ENCODE data around the gene TMEM207. TPM values are rescaled to one million over a fixed set of nuclear protein-coding genes. Genes with fewer than 3 reads are reported as not detected.
A peak's percentile ranks its signal among the peaks of the same experiment; 100 is the strongest.

TMEM207 gene
- polyA plus RNA-seq, 3 donors, result not detected

DNA sequence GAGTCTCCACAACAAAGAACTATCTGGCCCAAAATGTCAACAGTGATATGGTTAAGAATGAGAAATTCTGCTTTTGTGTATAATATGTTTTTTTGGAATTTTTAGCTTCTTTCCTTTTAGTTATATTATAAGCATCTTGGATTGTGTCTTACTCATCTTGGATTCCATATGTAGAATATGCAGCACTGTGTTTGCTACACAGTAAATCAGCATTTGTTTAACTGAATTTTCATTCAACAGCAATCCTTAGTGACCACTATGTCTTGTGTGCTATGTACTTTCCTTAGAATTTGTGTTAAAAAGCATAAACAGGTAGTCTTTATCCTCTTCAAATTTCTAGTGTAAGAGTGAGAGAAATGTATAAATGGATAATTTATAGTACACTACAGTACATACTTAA is 18.2 kb upstream of the TMEM207 start:
- Histone ChIP-seq H3K27ac (ENCODE audit: low read depth in 1 of 2, low read length in 2 of 2) (no peak overlapping the region), H3K27me3 (ENCODE audit: control insufficient read depth in 2 of 2, insufficient read depth in 2 of 2, low read length in 2 of 2) (peaks cover 3 to 11% of the 10 kb centered on the region in 2 donors), H3K9me3 (replicated peaks in 1 of 2; ENCODE audit: control insufficient read depth in 1 of 2, insufficient read depth in 1 of 2, low read length in 2 of 2) (peaks cover 0 to 4% of the 10 kb centered on the region in 2 donors), H2AFZ (ENCODE audit: insufficient read depth, low read depth, low read length, poor library complexity, severe bottlenecking) (no peak overlapping the region), H3K79me2 (ENCODE audit: insufficient read depth, low read length) (no peaks in the 10 kb centered on the region), H4K20me1 (ENCODE audit: insufficient read depth, low read length) (no peaks in the 10 kb centered on the region), H3K4me1 (ENCODE audit: control insufficient read depth in 1 of 2, insufficient read depth in 2 of 2, low read length in 2 of 2) (no peaks in the 10 kb centered on the region), H3K36me3 (replicated peaks in 1 of 2; ENCODE audit: control insufficient read depth in 1 of 2, insufficient read depth in 2 of 2, low read length in 2 of 2) (no peaks in the 10 kb centered on the region), H3K9ac (ENCODE audit: insufficient read depth, low read length, poor library complexity, severe bottlenecking) (no peak overlapping the region), H3K4me2 (replicated peaks; ENCODE audit: extremely low read depth, low read length, poor library complexity, severe bottlenecking) (no peak overlapping the region), H3K4me3 (replicated peaks in 1 of 3; ENCODE audit: low read depth in 2 of 3, low read length in 3 of 3) (no peak overlapping the region)
- Mint-ChIP-seq H3K36me3 (no peaks in the 10 kb centered on the region), H3K4me3 (peak overlapping the region in 1 of 2 donors; percentile 15), H3K27ac (no peak overlapping the region), H3K27me3 (ENCODE audit: low read depth in 3 of 3) (peaks cover 5 to 18% (median 7%) of the 10 kb centered on the region in 3 donors), H3K9me3 (peaks cover under 1 to 14% (median 6%) of the 10 kb centered on the region in 7 donors), H3K4me1 (no peaks in the 10 kb centered on the region)
- no peak for DNase-seq
- intact Hi-C loops (cut with micrococcal nuclease), result no loop called here
- TF ChIP-seq, protein P1, sequence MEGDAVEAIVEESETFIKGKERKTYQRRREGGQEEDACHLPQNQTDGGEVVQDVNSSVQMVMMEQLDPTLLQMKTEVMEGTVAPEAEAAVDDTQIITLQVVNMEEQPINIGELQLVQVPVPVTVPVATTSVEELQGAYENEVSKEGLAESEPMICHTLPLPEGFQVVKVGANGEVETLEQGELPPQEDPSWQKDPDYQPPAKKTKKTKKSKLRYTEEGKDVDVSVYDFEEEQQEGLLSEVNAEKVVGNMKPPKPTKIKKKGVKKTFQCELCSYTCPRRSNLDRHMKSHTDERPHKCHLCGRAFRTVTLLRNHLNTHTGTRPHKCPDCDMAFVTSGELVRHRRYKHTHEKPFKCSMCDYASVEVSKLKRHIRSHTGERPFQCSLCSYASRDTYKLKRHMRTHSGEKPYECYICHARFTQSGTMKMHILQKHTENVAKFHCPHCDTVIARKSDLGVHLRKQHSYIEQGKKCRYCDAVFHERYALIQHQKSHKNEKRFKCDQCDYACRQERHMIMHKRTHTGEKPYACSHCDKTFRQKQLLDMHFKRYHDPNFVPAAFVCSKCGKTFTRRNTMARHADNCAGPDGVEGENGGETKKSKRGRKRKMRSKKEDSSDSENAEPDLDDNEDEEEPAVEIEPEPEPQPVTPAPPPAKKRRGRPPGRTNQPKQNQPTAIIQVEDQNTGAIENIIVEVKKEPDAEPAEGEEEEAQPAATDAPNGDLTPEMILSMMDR (IDR thresholded peaks at IDR 0.05), result no peak

DNA sequence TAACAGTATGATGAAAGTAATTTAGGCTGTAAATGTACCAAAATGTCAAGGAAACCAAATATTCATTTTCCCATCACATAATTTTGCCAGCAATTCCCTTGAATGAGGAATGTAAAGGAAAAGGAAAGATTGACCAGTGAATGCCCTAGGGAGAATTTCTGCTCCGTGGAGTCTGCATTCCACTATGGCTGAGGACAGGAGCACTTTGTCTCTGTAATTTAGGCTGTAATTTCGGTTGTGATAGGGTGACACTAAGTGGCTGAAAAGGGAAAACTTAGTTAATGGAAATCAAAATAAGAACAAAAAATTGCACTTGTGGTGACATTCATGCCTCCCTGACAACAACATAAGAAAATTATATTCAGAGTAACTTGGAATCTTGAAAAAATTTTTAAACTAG is 8.3 kb upstream of the TMEM207 start:
- Mint-ChIP-seq H3K4me1 (no peaks in the 10 kb centered on the region), H3K4me3 (no peak overlapping the region), H3K27ac (no peak overlapping the region), H3K9me3 (peaks cover 0 to 2% (median 0%) of the 10 kb centered on the region in 7 donors), H3K36me3 (no peaks in the 10 kb centered on the region), H3K27me3 (ENCODE audit: low read depth in 3 of 3) (peaks cover 2 to 8% (median 6%) of the 10 kb centered on the region in 3 donors)
- Histone ChIP-seq H3K4me3 (replicated peaks in 1 of 3; ENCODE audit: low read depth in 2 of 3, low read length in 3 of 3) (no peak overlapping the region), H2AFZ (ENCODE audit: insufficient read depth, low read depth, low read length, poor library complexity, severe bottlenecking) (no peak overlapping the region), H3K36me3 (replicated peaks in 1 of 2; ENCODE audit: control insufficient read depth in 1 of 2, insufficient read depth in 2 of 2, low read length in 2 of 2) (no peaks in the 10 kb centered on the region), H3K27me3 (ENCODE audit: control insufficient read depth in 2 of 2, insufficient read depth in 2 of 2, low read length in 2 of 2) (peaks cover 2 to 9% of the 10 kb centered on the region in 2 donors), H3K79me2 (ENCODE audit: insufficient read depth, low read length) (no peaks in the 10 kb centered on the region), H3K27ac (ENCODE audit: low read depth in 1 of 2, low read length in 2 of 2) (no peak overlapping the region), H4K20me1 (ENCODE audit: insufficient read depth, low read length) (no peaks in the 10 kb centered on the region), H3K4me2 (replicated peaks; ENCODE audit: extremely low read depth, low read length, poor library complexity, severe bottlenecking) (no peak overlapping the region), H3K9ac (ENCODE audit: insufficient read depth, low read length, poor library complexity, severe bottlenecking) (no peak overlapping the region), H3K9me3 (replicated peaks in 1 of 2; ENCODE audit: control insufficient read depth in 1 of 2, insufficient read depth in 1 of 2, low read length in 2 of 2) (no peaks in the 10 kb centered on the region), H3K4me1 (ENCODE audit: control insufficient read depth in 1 of 2, insufficient read depth in 2 of 2, low read length in 2 of 2) (no peaks in the 10 kb centered on the region)
- WGBS (ENCODE audit: insufficient coverage), result 50% methylated on average over 1 of the region's 2 CpGs
- no peak for DNase-seq
- intact Hi-C loops (cut with micrococcal nuclease), result no loop called here
- TF ChIP-seq, protein P1 (IDR thresholded peaks at IDR 0.05), result no peak
